Skin of body (tissue), 2 donors: ENCODE data around the gene KIF3A. TPM values are rescaled to one million over a fixed set of nuclear protein-coding genes. Genes with fewer than 3 reads are reported as not detected.

Experiments
- DNase-seq: peaks from one replicate; lab custom pipeline; 2025; lab: John Stamatoyannopoulos, UW
- total RNA-seq: library from RNA; depleted of rRNA; stranded (reverse); fragments of >200 nt; gene quantifications from one replicate; pipeline ENCODE4 v1.2.3, GENCODE V29; 2014

Gene KIF3A
- total RNA-seq, 1 donor from 2014 or later, result 12.0 TPM

- no peak for DNase-seq
Observed at GRCh38 chr5:132678735-132679134, 58.6 kb downstream of the KIF3A start.

GRCh38 chr5:132677682-132678400, 59.5 kb downstream of the KIF3A start:
- no peak for DNase-seq

- DNase-seq, result no peak
Observed at GRCh38 chr5:132677191-132677590, 60.2 kb downstream of the KIF3A start.

- no peak for DNase-seq
Observed at GRCh38 chr5:132675936-132676689, 61.2 kb downstream of the KIF3A start.

GRCh38 chr5:132674671-132675506, 62.5 kb downstream of the KIF3A start:
- DNase-seq, result peak; percentile 8

- no peak for DNase-seq
Observed at GRCh38 chr5:132673939-132674630, 63.3 kb downstream of the KIF3A start, which contains the start of gene IL4. Gene IL4, plus strand, starts transcription at chr5:132673989. Its CDS starts 62 bp downstream, at chr5:132674051.

- DNase-seq, result no peak
Observed at GRCh38 chr5:132673488-132673887, 63.9 kb downstream of the KIF3A start.

GRCh38 chr5:132671000-132671399, 66.3 kb downstream of the KIF3A start:
- DNase-seq, result no peak

GRCh38 chr5:132669966-132670882, 67.1 kb downstream of the KIF3A start:
- no peak for DNase-seq

GRCh38 chr5:132669455-132669820, 67.9 kb downstream of the KIF3A start:
- DNase-seq, result no peak

GRCh38 chr5:132668706-132669454, 68.5 kb downstream of the KIF3A start:
- DNase-seq, result no peak

- no peak for DNase-seq
Observed at GRCh38 chr5:132667761-132668705, 69.3 kb downstream of the KIF3A start.

- no peak for DNase-seq
Observed at GRCh38 chr5:132667309-132667708, 70.0 kb downstream of the KIF3A start.

- no peak for DNase-seq
Observed at GRCh38 chr5:132666310-132667123, 70.8 kb downstream of the KIF3A start.

- no peak for DNase-seq
Observed at GRCh38 chr5:132665574-132666080, 71.7 kb downstream of the KIF3A start.

- no peak for DNase-seq
Observed at GRCh38 chr5:132664696-132665209, 72.6 kb downstream of the KIF3A start.
